Stimulated activated CD4-positive, alpha-beta T cell treated with anti-CD3 and anti-CD28 coated beads, Interleukin-12 subunit alpha, Interleukin-12 subunit beta, amount 100 ng/mL, for 48 hours (primary cell): ENCODE results near the gene CC2D1A.

Source experiments
- DNase-seq, 3 donors: peaks; one replicate each; pipeline ENCODE4 v3.0.0-alpha.2; 2020; ENCODE audit warnings: low read depth in 2 of 3, low spot score in 1 of 3

CC2D1A gene

GRCh38 chr19:13978351-13979243 lies 72.6 kb downstream of the CC2D1A start:
- DNase-seq = no peak

GRCh38 chr19:13979244-13979615 lies 73.2 kb downstream of the CC2D1A start:
- no peak for DNase-seq

- no peak for DNase-seq
These were observed 73.7 kb downstream of the CC2D1A start for GRCh38 chr19:13979686-13980085.

GRCh38 chr19:13980340-13980739 lies 74.3 kb downstream of the CC2D1A start:
- DNase-seq = no peak
